K562 (cell line): ENCODE results near the gene NECAB2. TPM values are rescaled to one million over a fixed set of nuclear protein-coding genes. Genes with fewer than 3 reads are reported as not detected.

ENCODE experiments used
- ATAC-seq: fragments of 200-7000 bp; cut with Tn5 transposase; 3 replicates; pipeline ENCODE4 v1.9.1; 2020; ENCODE audit warnings: moderate library complexity
- BruUV-seq: library from RNA; stranded (reverse); fragments of 400-500 nt; replicated peaks from 2 replicates; lab custom pipeline; 2021; lab: Mats Ljungman, UMichigan
- CTCF ChIA-PET: fragments of 300-600 bp; formaldehyde crosslinking; extraction: SDS; loops from one replicate; lab custom pipeline; 2021; ENCODE audit warnings: low intra/inter-chr PET ratio; lab: Yijun Ruan, JAX
- POLR2A ChIA-PET: fragments of 300-600, 350-650 bp; sonication (Branson Sonifier 250); formaldehyde crosslinking; extraction: SDS; loops from one replicate; lab custom pipeline; 2021; ENCODE audit warnings: antibody characterized with exemption, inconsistent platforms; lab: Yijun Ruan, JAX
- DNase-seq, 4 experiments: peaks; one replicate each; pipeline versions ENCODE4 v3.0.0 to v3.0.0-alpha.2; 2011 to 2018; ENCODE audit warnings: low spot score in 3 of 4, mixed read lengths in 3 of 4; ENCODE audit errors: extremely low read depth in 1 of 4
- FAIRE-seq: peaks from 2 replicates; lab custom pipeline; 2011; peaks lifted over from hg19 to GRCh38; lab: Jason Lieb, UNC
- H2AFZ ChIP-seq: 2 replicates; pipeline ENCODE4 v1.6.0; 2011; ENCODE audit warnings: low read depth, low read length, control low read depth, inconsistent platforms
- H3K27ac ChIP-seq: fragments of 200-600 bp; 3 replicates; pipeline ENCODE4 v1.8.0; 2011; ENCODE audit warnings: low read depth, mild to moderate bottlenecking, control low read depth, inconsistent platforms, low read length, moderate library complexity, mixed read lengths; ENCODE audit errors: extremely low read depth
- H3K27me3 ChIP-seq, 2 experiments: fragments of 300-600 bp in 1 of 2; 2 replicates in 1 of 2; 3 replicates in 1 of 2; pipeline versions ENCODE4 v1.6.0 to v1.8.0; 2011; ENCODE audit warnings: inconsistent platforms in 2 of 2, low read length in 2 of 2, mild to moderate bottlenecking in 1 of 2, mixed read lengths in 1 of 2, moderate library complexity in 1 of 2; ENCODE audit not compliant: control insufficient read depth in 2 of 2, insufficient read depth in 2 of 2
- H3K36me3 ChIP-seq: fragments of 300-600 bp; 3 replicates; pipeline ENCODE4 v1.8.0; 2011; ENCODE audit warnings: mild to moderate bottlenecking, low read length, inconsistent platforms; ENCODE audit not compliant: control insufficient read depth, insufficient read depth
- H3K4me1 ChIP-seq, 2 experiments: fragments of 200-600 bp in 1 of 2; replicated peaks in 1 of 2; 2 replicates in 1 of 2; 3 replicates in 1 of 2; pipeline versions ENCODE4 v1.5.1 to v1.8.0; 2011; ENCODE audit warnings: inconsistent platforms in 2 of 2, low read length in 2 of 2, mild to moderate bottlenecking in 1 of 2, mixed read lengths in 1 of 2, moderate library complexity in 1 of 2; ENCODE audit not compliant: control insufficient read depth in 2 of 2, insufficient read depth in 2 of 2
- H3K4me2 ChIP-seq: 2 replicates; pipeline ENCODE4 v1.6.1; 2011; ENCODE audit warnings: low read length, control low read depth, inconsistent platforms, mixed read lengths; ENCODE audit not compliant: insufficient read depth
- H3K4me3 ChIP-seq: fragments of 200-600 bp; sonication (generic), shearing (Covaris generic); 2 replicates; pipeline ENCODE4 v1.5.1; 2016; ENCODE audit warnings: control low read depth, inconsistent platforms
- H3K79me2 ChIP-seq: fragments of 200-600 bp; 3 replicates; pipeline ENCODE4 v1.8.0; 2011; ENCODE audit warnings: low read length, inconsistent platforms; ENCODE audit not compliant: control insufficient read depth, insufficient read depth
- H3K9ac ChIP-seq, 2 experiments: 2 replicates each; pipeline versions ENCODE4 v1.6.0 to v1.6.1; 2011; ENCODE audit warnings: low read depth in 2 of 2, low read length in 2 of 2, control low read depth in 1 of 2, inconsistent platforms in 1 of 2, mild to moderate bottlenecking in 1 of 2, mixed read lengths in 1 of 2; ENCODE audit not compliant: insufficient read depth in 1 of 2
- H3K9me1 ChIP-seq: one replicate; pipeline ENCODE4 v1.6.0; 2011; ENCODE audit warnings: inconsistent platforms, mild to moderate bottlenecking, low read length, moderate library complexity; ENCODE audit not compliant: control insufficient read depth, insufficient read depth
- H3K9me3 ChIP-seq: replicated peaks from 2 replicates; pipeline ENCODE4 v1.5.1; 2011; ENCODE audit warnings: low read depth, low read length, inconsistent platforms; ENCODE audit not compliant: control insufficient read depth, insufficient read depth
- H4K20me1 ChIP-seq: replicated peaks from 2 replicates; pipeline ENCODE4 v1.6.1; 2011; ENCODE audit warnings: low read length, inconsistent platforms, mixed read lengths; ENCODE audit not compliant: control insufficient read depth, insufficient read depth
- BDP1 ChIP-seq: IDR thresholded peaks from 3 replicates; pipeline ENCODE4 v1.6.1; 2011; ENCODE audit not compliant: insufficient read length, insufficient read depth
- BRF1 ChIP-seq: IDR thresholded peaks from 3 replicates; pipeline ENCODE4 v1.6.1; 2011; ENCODE audit warnings: borderline replicate concordance, mild to moderate bottlenecking; ENCODE audit not compliant: insufficient read length; ENCODE audit errors: extremely low read depth
- CBX1 ChIP-seq: sonication (generic); IDR thresholded peaks from 2 replicates; pipeline ENCODE4 v1.6.1; 2016; ENCODE audit warnings: antibody characterized with exemption, low read depth, mild to moderate bottlenecking
- ELF4 ChIP-seq: fragments of 450-650 bp; formaldehyde crosslinking; IDR thresholded peaks from 2 replicates; pipeline ENCODE4 v1.4.0; 2022; ENCODE audit warnings: missing genetic modification characterization
- MAZ ChIP-seq, 2 experiments: fragments of 450-650 bp in 1 of 2; sonication (generic) in 1 of 2; formaldehyde crosslinking; IDR thresholded peaks in 1 of 2; conservative IDR thresholded peaks in 1 of 2; 2 replicates each; pipeline versions ENCODE4 v1.4.0 to v1.5.0; 2020; ENCODE audit warnings: mild to moderate bottlenecking in 1 of 2, missing genetic modification reagents in 1 of 2
- MED1 ChIP-seq: sonication (generic); formaldehyde crosslinking; IDR thresholded peaks from 2 replicates; pipeline ENCODE4 v1.8.1; 2023; ENCODE audit warnings: missing genetic modification reagents, borderline replicate concordance
- NFE2 ChIP-seq: IDR thresholded peaks from 2 replicates; pipeline ENCODE4 v1.6.1; 2014; ENCODE audit warnings: antibody characterized with exemption, low read depth
- TBL1XR1 ChIP-seq, 2 experiments: IDR thresholded peaks; 2 replicates each; pipeline ENCODE4 v1.6.1; 2012; ENCODE audit warnings: improper control_type of control experiment in 2 of 2, low read length in 2 of 2, mild to moderate bottlenecking in 1 of 2
- TEAD4 ChIP-seq, 2 experiments: sonication (generic) in 1 of 2; formaldehyde crosslinking in 1 of 2; IDR thresholded peaks; 2 replicates each; pipeline versions ENCODE4 v1.6.1 to v1.8.0; 2012 to 2022; ENCODE audit warnings: borderline replicate concordance in 1 of 2, inconsistent platforms in 1 of 2, low read length in 1 of 2, mild to moderate bottlenecking in 1 of 2, missing genetic modification reagents in 1 of 2
- ZEB2 ChIP-seq: fragments of 450-650 bp; IDR thresholded peaks from 2 replicates; pipeline ENCODE4 v1.6.1; 2016
- WGBS: fragments of 100-300 bp; shearing (Covaris generic); methylation state at CpG from one replicate; pipeline ENCODE4 v1.1.6; 2016; ENCODE audit warnings: low coverage, mixed read lengths; ENCODE audit not compliant: insufficient coverage; ENCODE audit errors: missing lambda C conversion rate; 5-methylcytosine and 5-hydroxymethylcytosine counted together
- in situ Hi-C: fragments of 300-500 bp; cut with MboI; formaldehyde crosslinking; loops from 4 replicates; pipeline ENCODE4 v1.15.0; 2018; ENCODE audit warnings: inconsistent platforms, mixed read lengths
- intact Hi-C: fragments of 100-400 bp; cut with micrococcal nuclease; formaldehyde crosslinking; loops from 2 replicates; pipeline ENCODE4 v1.14.2; 2022
- polyA plus RNA-seq, 8 experiments: library from polyadenylated mRNA; depleted of rRNA in 4 of 8; stranded (reverse) in 5 of 8; unstranded in 3 of 8; fragments of >200 nt; fragmentation: Nextera tagmentation in 2 of 8; fragmentation: Illumina TruSeq in 1 of 8; extraction: Ambion mirVana in 2 of 8; extraction: Trizol in 1 of 8; gene quantifications; 2 replicates each; pipeline versions ENCODE4 v1.2.1 to v1.2.3, GENCODE V29; 2011 to 2014; ENCODE audit warnings: inconsistent platforms in 1 of 8, missing spikeins in 1 of 8
- total RNA-seq, 7 experiments: library from RNA; depleted of rRNA in 6 of 7; stranded (reverse); fragments of >200 nt in 6 of 7; fragmentation: Illumina TruSeq in 2 of 7; extraction: Trizol in 2 of 7; gene quantifications; 2 replicates each; pipeline versions ENCODE4 v1.2.1 to v1.2.3, GENCODE V29; 2011 to 2021; ENCODE audit warnings: low replicate concordance in 1 of 7
- TF ChIP-seq, protein P1 (sequence below): IDR thresholded peaks from 2 replicates; pipeline ENCODE4 v1.6.1; 2016; ENCODE audit warnings: missing genetic modification characterization, missing compliant biosample characterization
- TF ChIP-seq, protein P2 (sequence below): fragments of 250-450 bp; sonication (Bioruptor Pico); IDR thresholded peaks from 2 replicates; pipeline ENCODE4 v1.4.0; 2020; ENCODE audit warnings: mild to moderate bottlenecking, moderate library complexity
- TF ChIP-seq, protein P3 (sequence below): fragments of 250-450 bp; sonication (Bioruptor Pico); IDR thresholded peaks from 2 replicates; pipeline ENCODE4 v1.8.0; 2022; ENCODE audit warnings: moderate library complexity, mild to moderate bottlenecking, inconsistent platforms

The NECAB2 gene
- total and polyA plus RNA-seq, 9 of the 15 experiments (the other 6 are each of a cell fraction or from before 2014, with no cell fraction given): 0.03 to 0.28 TPM; not detected in 7

DNA sequence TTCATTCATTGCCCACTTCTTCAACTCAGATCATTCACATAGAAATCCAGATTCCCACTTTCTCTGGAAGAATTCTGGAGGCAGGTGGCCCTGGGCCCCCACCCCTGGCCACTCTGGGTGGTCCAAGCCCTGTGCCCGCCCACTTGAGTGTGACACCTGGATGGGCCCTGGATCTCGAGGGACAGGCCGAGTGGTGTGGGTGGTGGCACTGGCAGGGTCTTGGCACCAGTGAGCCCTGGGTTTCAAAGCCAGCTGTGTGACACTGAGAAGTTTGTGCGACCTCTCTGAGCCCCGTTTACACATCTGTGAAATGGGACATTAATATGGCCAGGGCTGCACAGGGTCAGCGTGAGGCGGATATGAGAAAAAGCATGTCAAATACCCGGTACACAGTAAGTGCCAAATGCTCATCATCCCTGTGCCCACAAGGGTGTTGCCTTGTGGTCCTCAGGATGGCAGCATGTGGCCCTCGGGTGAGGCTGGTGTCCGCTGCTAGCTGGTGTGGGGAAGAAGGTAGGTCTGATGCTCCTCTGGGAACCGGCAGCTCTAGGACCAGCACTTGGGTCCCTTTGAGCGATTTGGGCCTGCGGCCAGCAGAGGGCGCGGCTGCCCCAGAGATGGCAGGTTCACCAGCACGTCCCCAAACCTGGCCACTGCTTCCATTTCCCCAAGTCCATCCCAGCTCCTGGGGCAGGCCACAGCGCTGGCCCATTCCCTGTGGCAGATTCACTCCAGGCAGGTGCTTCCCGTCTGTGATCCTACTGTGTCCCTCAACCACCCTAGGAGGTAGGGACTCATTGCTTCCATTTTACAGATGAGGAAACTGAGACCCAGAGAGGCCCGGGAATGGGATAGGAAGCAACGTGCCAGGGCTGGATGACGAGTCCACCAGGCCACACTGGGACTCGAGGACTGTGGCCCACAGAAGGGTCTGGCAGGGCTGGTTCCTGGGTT is 11.4 kb upstream of the NECAB2 start:
- Histone ChIP-seq H3K4me2 (no peak overlapping the region), H3K27me3 (no peaks in the 10 kb centered on the region), H3K36me3 (peaks cover 5% of the 10 kb centered on the region; the same call in 1 of the 3 replicates)
- TF ChIP-seq TBL1XR1 (IDR thresholded peaks at IDR 0.05; ENCODE audit: low read length in 2 of 2): no peak
- TF ChIP-seq CBX1: peak; percentile 26; the same call in 1 of the 2 replicates
- TF ChIP-seq, protein P1, sequence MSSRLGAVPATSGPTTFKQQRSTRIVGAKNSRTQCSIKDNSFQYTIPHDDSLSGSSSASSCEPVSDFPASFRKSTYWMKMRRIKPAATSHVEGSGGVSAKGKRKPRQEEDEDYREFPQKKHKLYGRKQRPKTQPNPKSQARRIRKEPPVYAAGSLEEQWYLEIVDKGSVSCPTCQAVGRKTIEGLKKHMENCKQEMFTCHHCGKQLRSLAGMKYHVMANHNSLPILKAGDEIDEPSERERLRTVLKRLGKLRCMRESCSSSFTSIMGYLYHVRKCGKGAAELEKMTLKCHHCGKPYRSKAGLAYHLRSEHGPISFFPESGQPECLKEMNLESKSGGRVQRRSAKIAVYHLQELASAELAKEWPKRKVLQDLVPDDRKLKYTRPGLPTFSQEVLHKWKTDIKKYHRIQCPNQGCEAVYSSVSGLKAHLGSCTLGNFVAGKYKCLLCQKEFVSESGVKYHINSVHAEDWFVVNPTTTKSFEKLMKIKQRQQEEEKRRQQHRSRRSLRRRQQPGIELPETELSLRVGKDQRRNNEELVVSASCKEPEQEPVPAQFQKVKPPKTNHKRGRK (tag): no peak
- TF ChIP-seq, protein P2, sequence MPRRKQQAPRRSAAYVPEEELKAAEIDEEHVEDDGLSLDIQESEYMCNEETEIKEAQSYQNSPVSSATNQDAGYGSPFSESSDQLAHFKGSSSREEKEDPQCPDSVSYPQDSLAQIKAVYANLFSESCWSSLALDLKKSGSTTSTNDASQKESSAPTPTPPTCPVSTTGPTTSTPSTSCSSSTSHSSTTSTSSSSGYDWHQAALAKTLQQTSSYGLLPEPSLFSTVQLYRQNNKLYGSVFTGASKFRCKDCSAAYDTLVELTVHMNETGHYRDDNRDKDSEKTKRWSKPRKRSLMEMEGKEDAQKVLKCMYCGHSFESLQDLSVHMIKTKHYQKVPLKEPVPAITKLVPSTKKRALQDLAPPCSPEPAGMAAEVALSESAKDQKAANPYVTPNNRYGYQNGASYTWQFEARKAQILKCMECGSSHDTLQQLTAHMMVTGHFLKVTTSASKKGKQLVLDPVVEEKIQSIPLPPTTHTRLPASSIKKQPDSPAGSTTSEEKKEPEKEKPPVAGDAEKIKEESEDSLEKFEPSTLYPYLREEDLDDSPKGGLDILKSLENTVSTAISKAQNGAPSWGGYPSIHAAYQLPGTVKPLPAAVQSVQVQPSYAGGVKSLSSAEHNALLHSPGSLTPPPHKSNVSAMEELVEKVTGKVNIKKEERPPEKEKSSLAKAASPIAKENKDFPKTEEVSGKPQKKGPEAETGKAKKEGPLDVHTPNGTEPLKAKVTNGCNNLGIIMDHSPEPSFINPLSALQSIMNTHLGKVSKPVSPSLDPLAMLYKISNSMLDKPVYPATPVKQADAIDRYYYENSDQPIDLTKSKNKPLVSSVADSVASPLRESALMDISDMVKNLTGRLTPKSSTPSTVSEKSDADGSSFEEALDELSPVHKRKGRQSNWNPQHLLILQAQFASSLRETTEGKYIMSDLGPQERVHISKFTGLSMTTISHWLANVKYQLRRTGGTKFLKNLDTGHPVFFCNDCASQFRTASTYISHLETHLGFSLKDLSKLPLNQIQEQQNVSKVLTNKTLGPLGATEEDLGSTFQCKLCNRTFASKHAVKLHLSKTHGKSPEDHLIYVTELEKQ (CRISPR knock-in tag): no peak
- no peak for TF ChIP-seq ELF4 (CRISPR knock-in tag)
- TF ChIP-seq MED1 (CRISPR knock-in tag): no peak
- no peak for TF ChIP-seq ZEB2
- peak in 1 of 2 experiments; percentile 37; a peak in 1 of 4 replicates for TF ChIP-seq MAZ (CRISPR knock-in tag; conservative IDR thresholded peaks at IDR 0.05 in 1 of 2, IDR thresholded peaks at IDR 0.05 in 1 of 2)
- TF ChIP-seq NFE2: no peak
- TF ChIP-seq, protein P3, sequence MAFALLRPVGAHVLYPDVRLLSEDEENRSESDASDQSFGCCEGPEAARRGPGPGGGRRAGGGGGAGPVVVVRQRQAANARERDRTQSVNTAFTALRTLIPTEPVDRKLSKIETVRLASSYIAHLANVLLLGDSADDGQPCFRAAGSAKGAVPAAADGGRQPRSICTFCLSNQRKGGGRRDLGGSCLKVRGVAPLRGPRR (CRISPR knock-in tag): no peak
- no peak for TF ChIP-seq BDP1
- TF ChIP-seq BRF1: no peak
- no peak for TF ChIP-seq TEAD4 (IDR thresholded peaks at IDR 0.05; ENCODE audit: low read length)
- no peak for TF ChIP-seq TEAD4 (CRISPR knock-in tag; IDR thresholded peaks at IDR 0.05; ENCODE audit: borderline replicate concordance)

More for the DNA sequence above, 11.4 kb upstream of the NECAB2 start:
- H2AFZ ChIP-seq: no peak overlapping the region
- no TSS peak for BruUV-seq
- H3K27ac ChIP-seq: no peak overlapping the region
- no peaks in the 10 kb centered on the region for H3K9me3 ChIP-seq
- POLR2A ChIA-PET: interaction anchor here (0.7 to 4.3 kb wide), 7 partner anchors 9 to 182 kb away, joined by 3 to 22 read pairs (median 3); no protein-coding TSS in a partner anchor
- H3K9ac ChIP-seq: no peak overlapping the region
- CTCF ChIA-PET: interaction anchor here (0.7 to 3.3 kb wide), 6 partner anchors 28 to 1014 kb away, joined by 3 to 38 read pairs (median 4); no protein-coding TSS in a partner anchor
- no peak overlapping the region for H3K4me3 ChIP-seq
- DNase-seq (peak; percentile 79 to 91 (median 83)), ATAC-seq (peak; percentile 65), FAIRE-seq (peak; percentile 86)
- 25% methylated on average over 22 of the region's 22 CpGs for WGBS
- H3K79me2 ChIP-seq: no peaks in the 10 kb centered on the region
- in situ Hi-C loops (loop anchor here (5.0 to 10.0 kb wide), 3 partner anchors 106 to 531 kb away; partner anchors contain the start of gene TAF1C), intact Hi-C loops (loop anchor here (1.0 to 5.0 kb wide), 3 partner anchors 109 to 528 kb away; no protein-coding TSS in a partner anchor)
- H3K4me1 ChIP-seq: peaks cover 18 to 54% of the 10 kb centered on the region in 2 experiments
- H3K9me1 ChIP-seq: no peaks in the 10 kb centered on the region
- peaks cover 11% of the 10 kb centered on the region for H4K20me1 ChIP-seq
